ENCODE measurements around the gene NCOA7.

NCOA7 gene

DNA sequence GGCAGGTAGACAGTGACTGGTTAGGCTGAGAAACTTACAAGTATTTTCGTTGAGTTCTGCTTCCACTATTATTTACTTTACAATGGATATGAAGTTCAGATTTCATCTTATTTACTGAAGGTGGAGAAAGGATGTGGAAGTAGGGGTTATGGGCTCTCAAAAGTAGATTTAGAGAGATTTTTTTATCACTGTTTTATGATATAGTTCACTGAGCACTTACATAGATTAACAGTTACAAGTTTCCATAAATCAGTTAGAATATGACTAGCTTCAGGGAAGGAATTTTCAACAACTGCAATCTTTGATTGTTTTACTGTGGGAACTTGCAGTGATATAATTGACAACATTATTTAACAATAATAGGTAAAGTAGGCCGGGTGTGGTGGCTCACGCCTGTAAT, 188.3 kb downstream of the NCOA7 start:
- Histone ChIP-seq H3K36me3 (ENCODE audit: insufficient read depth, low read length) (peaks cover 26% of the 10 kb centered on the region), H2AFZ (ENCODE audit: low read depth, low read length) (no peak overlapping the region), H3K27me3 (ENCODE audit: insufficient read depth, low read length, poor library complexity) (no peaks in the 10 kb centered on the region), H3K9ac (ENCODE audit: low read depth, low read length) (no peak overlapping the region), H4K20me1 (ENCODE audit: insufficient read depth, low read length) (no peaks in the 10 kb centered on the region), H3K27ac (ENCODE audit: low read length) (no peak overlapping the region), H3K4me1 (ENCODE audit: insufficient read depth, low read length) (no peaks in the 10 kb centered on the region), H3K4me2 (ENCODE audit: insufficient read depth, low read length) (no peak overlapping the region), H3K4me3 (ENCODE audit: low read depth in 1 of 2, low read length in 2 of 2) (no peak overlapping the region), H3K9me3 (ENCODE audit: insufficient read depth, low read length, severe bottlenecking) (no peaks in the 10 kb centered on the region), H3K79me2 (ENCODE audit: insufficient read depth, low read length) (no peaks in the 10 kb centered on the region)
- TF ChIP-seq, protein P1, sequence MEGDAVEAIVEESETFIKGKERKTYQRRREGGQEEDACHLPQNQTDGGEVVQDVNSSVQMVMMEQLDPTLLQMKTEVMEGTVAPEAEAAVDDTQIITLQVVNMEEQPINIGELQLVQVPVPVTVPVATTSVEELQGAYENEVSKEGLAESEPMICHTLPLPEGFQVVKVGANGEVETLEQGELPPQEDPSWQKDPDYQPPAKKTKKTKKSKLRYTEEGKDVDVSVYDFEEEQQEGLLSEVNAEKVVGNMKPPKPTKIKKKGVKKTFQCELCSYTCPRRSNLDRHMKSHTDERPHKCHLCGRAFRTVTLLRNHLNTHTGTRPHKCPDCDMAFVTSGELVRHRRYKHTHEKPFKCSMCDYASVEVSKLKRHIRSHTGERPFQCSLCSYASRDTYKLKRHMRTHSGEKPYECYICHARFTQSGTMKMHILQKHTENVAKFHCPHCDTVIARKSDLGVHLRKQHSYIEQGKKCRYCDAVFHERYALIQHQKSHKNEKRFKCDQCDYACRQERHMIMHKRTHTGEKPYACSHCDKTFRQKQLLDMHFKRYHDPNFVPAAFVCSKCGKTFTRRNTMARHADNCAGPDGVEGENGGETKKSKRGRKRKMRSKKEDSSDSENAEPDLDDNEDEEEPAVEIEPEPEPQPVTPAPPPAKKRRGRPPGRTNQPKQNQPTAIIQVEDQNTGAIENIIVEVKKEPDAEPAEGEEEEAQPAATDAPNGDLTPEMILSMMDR (IDR thresholded peaks at IDR 0.05; ENCODE audit: borderline replicate concordance, extremely low read depth, low read length, poor library complexity, severe bottlenecking): no peak
- no peak for TF ChIP-seq EZH2 (IDR thresholded peaks at IDR 0.05; ENCODE audit: borderline replicate concordance, low read depth, low read length, severe bottlenecking)
- ATAC-seq (ENCODE audit: insufficient read depth, low read depth) (no peak), DNase-seq (no peak)

Data from DND-41 (cell line).